Activated CD4-positive, alpha-beta memory T cell treated with anti-CD3 and anti-CD28 coated beads for 36 hours (primary cell): ENCODE data around the gene MAP7D3. TPM values are rescaled to one million over a fixed set of nuclear protein-coding genes. Genes with fewer than 3 reads are reported as not detected.

Source experiments
- CTCF ChIA-PET: fragments of 350-600 bp; sonication (Branson Sonifier 250); formaldehyde crosslinking; loops from one replicate; lab custom pipeline; 2021; ENCODE audit warnings: antibody characterized with exemption, inconsistent platforms; lab: Charles Lee
- POLR2A ChIA-PET: fragments of 350-600 bp; sonication (Branson Sonifier 250); formaldehyde crosslinking; loops from one replicate; lab custom pipeline; 2021; ENCODE audit warnings: antibody characterized with exemption; lab: Charles Lee
- DNase-seq: peaks from one replicate; pipeline ENCODE4 v3.0.0-alpha.2; 2020
- H3K27ac Mint-ChIP-seq: one replicate; pipeline ENCODE4 v1.8.0; 2021; ENCODE audit warnings: mixed read lengths
- H3K27me3 Mint-ChIP-seq: one replicate; pipeline ENCODE4 v1.8.0; 2021; ENCODE audit warnings: mixed read lengths
- H3K36me3 Mint-ChIP-seq: one replicate; pipeline ENCODE4 v1.8.0; 2021; ENCODE audit warnings: mixed read lengths
- H3K4me1 Mint-ChIP-seq: one replicate; pipeline ENCODE4 v1.8.0; 2021; ENCODE audit warnings: low read depth, mixed read lengths
- H3K4me3 Mint-ChIP-seq: one replicate; pipeline ENCODE4 v1.8.0; 2021; ENCODE audit warnings: mild to moderate bottlenecking, mixed read lengths
- H3K9me3 Mint-ChIP-seq: one replicate; pipeline ENCODE4 v1.8.0; 2021; ENCODE audit warnings: mixed read lengths
- intact Hi-C: fragments of 100-400 bp; cut with micrococcal nuclease; formaldehyde crosslinking; loops from one replicate; pipeline ENCODE4 v1.15.1; 2023
- total RNA-seq, 2 experiments: library from RNA; stranded (reverse); gene quantifications; one replicate each; pipeline ENCODE4 v1.2.3, GENCODE V29; 2021

The MAP7D3 gene
- total RNA-seq, 2 experiments from 2014 or later = 18.2 to 20.5 TPM

- H3K4me1 Mint-ChIP-seq = peaks cover 43% of the 10 kb centered on the region
Measured at GRCh38 chrX:136192135-136192534, 59.1 kb downstream of the MAP7D3 start.

GRCh38 chrX:136191171-136191570, 60.0 kb downstream of the MAP7D3 start:
- intact Hi-C loops = no loop called here
- POLR2A ChIA-PET = no interaction called here
- Mint-ChIP-seq H3K27ac (no peak overlapping the region), H3K4me3 (no peak overlapping the region), H3K9me3 (no peaks in the 10 kb centered on the region), H3K36me3 (no peaks in the 10 kb centered on the region), H3K4me1 (peaks cover 40% of the 10 kb centered on the region), H3K27me3 (no peaks in the 10 kb centered on the region)
- DNase-seq = no peak
- CTCF ChIA-PET = interaction anchor here (1.4 to 1.7 kb wide), 3 partner anchors 11 to 163 kb away, joined by 4 to 6 read pairs (median 5); no protein-coding TSS in a partner anchor

More at GRCh38 chrX:136192135-136192534, 59.1 kb downstream of the MAP7D3 start:
- intact Hi-C loops = no loop called here
- Mint-ChIP-seq H3K4me3 (no peak overlapping the region), H3K27ac (peak overlapping the region; percentile 23), H3K9me3 (no peaks in the 10 kb centered on the region), H3K36me3 (no peaks in the 10 kb centered on the region), H3K27me3 (no peaks in the 10 kb centered on the region)
- DNase-seq = no peak
- POLR2A ChIA-PET = no interaction called here
- CTCF ChIA-PET = interaction anchor here (1.4 kb wide), 1 partner anchor 164 kb away, joined by 4 read pairs; no protein-coding TSS in a partner anchor

GRCh38 chrX:136190038-136190713, 61.0 kb downstream of the MAP7D3 start:
- Mint-ChIP-seq H3K27me3 (no peaks in the 10 kb centered on the region), H3K9me3 (no peaks in the 10 kb centered on the region), H3K4me3 (no peak overlapping the region), H3K36me3 (no peaks in the 10 kb centered on the region), H3K27ac (no peak overlapping the region), H3K4me1 (peaks cover 40% of the 10 kb centered on the region)
- intact Hi-C loops = no loop called here
- CTCF ChIA-PET = interaction anchor here (1.4 to 1.7 kb wide), 3 partner anchors 12 to 162 kb away, joined by 4 to 6 read pairs (median 5); no protein-coding TSS in a partner anchor
- POLR2A ChIA-PET = no interaction called here
- no peak for DNase-seq

GRCh38 chrX:136189222-136189621, 62.0 kb downstream of the MAP7D3 start:
- DNase-seq = no peak
- H3K27me3 Mint-ChIP-seq = no peaks in the 10 kb centered on the region
- intact Hi-C loops = no loop called here
- peaks cover 41% of the 10 kb centered on the region for H3K4me1 Mint-ChIP-seq
- H3K27ac Mint-ChIP-seq = no peak overlapping the region
- no peaks in the 10 kb centered on the region for H3K36me3 Mint-ChIP-seq
- no peaks in the 10 kb centered on the region for H3K9me3 Mint-ChIP-seq
- ChIA-PET CTCF (no interaction called here), POLR2A (no interaction called here)
- no peak overlapping the region for H3K4me3 Mint-ChIP-seq

GRCh38 chrX:136186023-136186413, 65.2 kb downstream of the MAP7D3 start:
- DNase-seq = no peak
- H3K27ac Mint-ChIP-seq = no peak overlapping the region
- intact Hi-C loops = no loop called here
- no peaks in the 10 kb centered on the region for H3K27me3 Mint-ChIP-seq
- no peaks in the 10 kb centered on the region for H3K36me3 Mint-ChIP-seq
- POLR2A ChIA-PET = interaction anchor here (0.7 kb wide), 1 partner anchor 25 kb away, joined by 3 read pairs; no protein-coding TSS in a partner anchor
- no peak overlapping the region for H3K4me3 Mint-ChIP-seq
- CTCF ChIA-PET = interaction anchor here (1.0 kb wide), 1 partner anchor 24 kb away, joined by 3 read pairs; no protein-coding TSS in a partner anchor
- peaks cover 11% of the 10 kb centered on the region for H3K4me1 Mint-ChIP-seq
- no peaks in the 10 kb centered on the region for H3K9me3 Mint-ChIP-seq

GRCh38 chrX:136185401-136186022, 65.7 kb downstream of the MAP7D3 start:
- POLR2A ChIA-PET = interaction anchor here (0.7 kb wide), 1 partner anchor 24 kb away, joined by 3 read pairs; no protein-coding TSS in a partner anchor
- CTCF ChIA-PET = interaction anchor here (1.0 to 1.5 kb wide), 2 partner anchors 22 to 25 kb away, joined by 3 to 4 read pairs; no protein-coding TSS in a partner anchor
- no peak for DNase-seq

GRCh38 chrX:136183917-136184316, 67.3 kb downstream of the MAP7D3 start:
- intact Hi-C loops = no loop called here
- no peaks in the 10 kb centered on the region for H3K27me3 Mint-ChIP-seq

More at GRCh38 chrX:136185401-136186022, 65.7 kb downstream of the MAP7D3 start:
- intact Hi-C loops = no loop called here
- Mint-ChIP-seq H3K36me3 (no peaks in the 10 kb centered on the region), H3K9me3 (no peaks in the 10 kb centered on the region), H3K27me3 (no peaks in the 10 kb centered on the region), H3K27ac (no peak overlapping the region), H3K4me3 (no peak overlapping the region), H3K4me1 (peaks cover 9% of the 10 kb centered on the region)

GRCh38 chrX:136183172-136183571, 68.0 kb downstream of the MAP7D3 start:
- Mint-ChIP-seq H3K9me3 (no peaks in the 10 kb centered on the region), H3K27ac (no peak overlapping the region), H3K27me3 (no peaks in the 10 kb centered on the region), H3K4me1 (peaks cover 7% of the 10 kb centered on the region), H3K36me3 (no peaks in the 10 kb centered on the region), H3K4me3 (no peak overlapping the region)
- ChIA-PET POLR2A (no interaction called here), CTCF (no interaction called here)
- intact Hi-C loops = no loop called here
- no peak for DNase-seq

More at GRCh38 chrX:136183917-136184316, 67.3 kb downstream of the MAP7D3 start:
- ChIA-PET POLR2A (no interaction called here), CTCF (interaction anchor here (1.5 kb wide), 1 partner anchor 20 kb away, joined by 4 read pairs; no protein-coding TSS in a partner anchor)
- Mint-ChIP-seq H3K4me3 (no peak overlapping the region), H3K4me1 (peaks cover 7% of the 10 kb centered on the region), H3K9me3 (no peaks in the 10 kb centered on the region), H3K36me3 (no peaks in the 10 kb centered on the region), H3K27ac (no peak overlapping the region)
- DNase-seq = no peak

GRCh38 chrX:136182414-136182813, 68.8 kb downstream of the MAP7D3 start:
- Mint-ChIP-seq H3K36me3 (no peaks in the 10 kb centered on the region), H3K27me3 (no peaks in the 10 kb centered on the region), H3K4me1 (peaks cover 7% of the 10 kb centered on the region), H3K9me3 (no peaks in the 10 kb centered on the region), H3K27ac (no peak overlapping the region), H3K4me3 (no peak overlapping the region)
- intact Hi-C loops = no loop called here
- DNase-seq = no peak
- CTCF ChIA-PET = no interaction called here
- POLR2A ChIA-PET = no interaction called here

GRCh38 chrX:136179133-136179532, 72.1 kb downstream of the MAP7D3 start:
- intact Hi-C loops = no loop called here
- ChIA-PET CTCF (no interaction called here), POLR2A (no interaction called here)
- H3K27me3 Mint-ChIP-seq = no peaks in the 10 kb centered on the region
- H3K4me1 Mint-ChIP-seq = no peaks in the 10 kb centered on the region
- DNase-seq = no peak
- H3K36me3 Mint-ChIP-seq = peaks cover 1% of the 10 kb centered on the region
- no peak overlapping the region for H3K4me3 Mint-ChIP-seq
- H3K9me3 Mint-ChIP-seq = no peaks in the 10 kb centered on the region
- no peak overlapping the region for H3K27ac Mint-ChIP-seq

- CTCF ChIA-PET = interaction anchor here (1.7 kb wide), 1 partner anchor 13 kb away, joined by 4 read pairs; no protein-coding TSS in a partner anchor
- peaks cover 1% of the 10 kb centered on the region for H3K36me3 Mint-ChIP-seq
- no peaks in the 10 kb centered on the region for H3K9me3 Mint-ChIP-seq
- H3K4me1 Mint-ChIP-seq = no peaks in the 10 kb centered on the region
- H3K4me3 Mint-ChIP-seq = no peak overlapping the region
- no peak overlapping the region for H3K27ac Mint-ChIP-seq
- no peak for DNase-seq
- POLR2A ChIA-PET = no interaction called here
- no peaks in the 10 kb centered on the region for H3K27me3 Mint-ChIP-seq
- intact Hi-C loops = no loop called here
Measured at GRCh38 chrX:136176399-136176825, 74.8 kb downstream of the MAP7D3 start.

- POLR2A ChIA-PET = no interaction called here
- Mint-ChIP-seq H3K4me1 (no peaks in the 10 kb centered on the region), H3K27me3 (no peaks in the 10 kb centered on the region), H3K4me3 (no peak overlapping the region), H3K27ac (no peak overlapping the region), H3K36me3 (peaks cover 1% of the 10 kb centered on the region), H3K9me3 (no peaks in the 10 kb centered on the region)
- intact Hi-C loops = no loop called here
- CTCF ChIA-PET = interaction anchor here (0.7 to 1.3 kb wide), 2 partner anchors 9 to 187 kb away, joined by 3 to 7 read pairs; no protein-coding TSS in a partner anchor
- DNase-seq = no peak
Measured at GRCh38 chrX:136171420-136171819, 79.8 kb downstream of the MAP7D3 start.
